Effector CD8-positive, alpha-beta T cell (primary cell): ENCODE measurements around the gene DNTT.

Experiments used
- DNase-seq: peaks from one replicate; lab custom pipeline; 2025; lab: John Stamatoyannopoulos, UW

The DNTT gene

DNA sequence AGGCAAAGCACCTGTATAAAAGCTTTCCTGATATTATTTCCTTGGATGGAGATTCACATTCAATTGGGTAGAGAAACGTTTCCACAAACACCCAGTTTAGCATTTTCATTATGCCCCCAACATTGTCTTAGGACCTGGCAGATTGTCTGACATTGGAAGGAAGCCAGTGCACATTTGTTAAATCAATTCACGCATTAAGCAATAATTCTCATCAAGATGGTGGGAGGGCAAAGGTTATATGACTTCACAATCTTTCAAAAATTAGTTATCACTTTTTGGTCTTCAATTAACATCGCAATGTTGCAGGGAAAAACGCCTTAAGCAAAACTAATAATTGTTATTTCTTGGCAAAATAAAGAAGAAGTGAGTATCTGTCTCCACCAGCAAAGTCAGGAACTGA, 38.2 kb downstream of the DNTT start:
- no peak for DNase-seq

DNA sequence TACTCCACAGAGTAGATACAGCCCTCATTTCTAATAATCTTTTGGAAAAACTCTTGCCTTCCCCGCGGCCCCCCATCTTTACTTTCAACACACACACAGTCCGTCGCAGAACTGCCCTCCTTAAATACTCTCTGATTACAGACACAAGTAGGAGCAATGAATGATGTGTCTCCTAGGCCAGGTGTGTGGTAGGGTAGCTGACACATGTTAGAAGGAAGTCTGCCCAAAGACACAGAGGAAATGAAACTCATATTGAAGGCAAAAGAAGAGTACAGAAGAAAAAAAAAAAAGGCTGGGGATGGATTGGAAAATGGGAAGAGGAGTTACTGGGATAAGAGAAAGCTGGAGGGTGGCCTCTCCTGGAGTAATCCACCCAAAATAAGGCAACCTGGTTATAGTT, 39.9 kb downstream of the DNTT start:
- DNase-seq, result no peak

DNA sequence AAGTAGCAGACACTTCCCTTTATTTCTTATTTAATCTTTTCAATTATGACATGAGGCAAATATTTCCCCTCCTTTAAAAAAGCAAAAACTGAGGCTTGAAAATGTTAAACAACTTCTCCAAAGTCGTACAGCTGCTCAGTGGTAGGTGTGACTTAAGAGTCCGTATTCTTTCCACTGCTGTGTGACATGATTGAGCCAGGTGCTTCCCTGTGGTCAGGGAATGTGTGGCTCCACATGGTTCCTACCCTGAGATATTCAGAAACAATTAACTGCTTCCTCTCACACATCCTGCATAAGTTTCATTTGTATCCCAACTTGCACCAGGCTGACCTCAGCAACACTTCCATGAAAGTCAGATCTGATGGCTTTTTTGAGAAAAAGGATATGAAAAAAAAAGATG, 41.0 kb downstream of the DNTT start:
- DNase-seq, result no peak

DNA sequence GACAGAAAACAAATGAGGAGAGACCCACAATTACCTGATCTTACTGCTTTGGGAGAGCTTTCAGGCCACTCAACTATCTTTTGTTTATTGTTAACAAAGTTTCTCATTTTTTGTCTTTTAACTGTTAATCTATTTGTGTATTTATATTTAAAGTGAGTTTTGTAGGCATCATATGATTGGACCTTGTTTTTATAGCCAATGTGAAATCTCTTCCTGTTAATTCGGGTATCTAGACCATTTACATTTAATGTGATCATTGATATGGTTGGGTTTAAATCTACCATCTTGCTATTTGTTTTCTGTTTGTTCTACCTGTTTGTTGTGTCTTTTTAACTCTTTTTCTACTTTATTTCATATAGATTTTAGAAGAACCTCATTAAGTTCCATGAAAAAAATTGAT, 42.1 kb downstream of the DNTT start:
- DNase-seq, result no peak

DNA sequence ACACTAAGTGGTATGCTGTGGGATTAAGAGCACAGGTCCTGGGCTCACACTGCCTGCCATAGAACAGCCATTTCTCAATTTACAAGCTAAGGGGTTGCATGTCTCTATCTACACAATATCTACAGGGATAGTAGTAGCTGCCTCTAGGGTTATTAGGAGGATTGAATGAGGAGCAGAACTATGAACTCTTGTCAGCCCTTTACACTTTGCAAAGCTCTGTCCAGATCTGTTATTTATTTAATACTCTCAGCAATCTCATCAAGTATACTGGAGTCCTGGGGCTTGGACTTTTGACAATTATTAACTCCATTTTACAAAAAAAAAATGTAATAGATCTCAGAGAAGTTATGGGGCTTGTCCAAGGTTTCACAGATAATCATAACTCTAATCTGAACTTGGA, 47.8 kb downstream of the DNTT start:
- no peak for DNase-seq

DNA sequence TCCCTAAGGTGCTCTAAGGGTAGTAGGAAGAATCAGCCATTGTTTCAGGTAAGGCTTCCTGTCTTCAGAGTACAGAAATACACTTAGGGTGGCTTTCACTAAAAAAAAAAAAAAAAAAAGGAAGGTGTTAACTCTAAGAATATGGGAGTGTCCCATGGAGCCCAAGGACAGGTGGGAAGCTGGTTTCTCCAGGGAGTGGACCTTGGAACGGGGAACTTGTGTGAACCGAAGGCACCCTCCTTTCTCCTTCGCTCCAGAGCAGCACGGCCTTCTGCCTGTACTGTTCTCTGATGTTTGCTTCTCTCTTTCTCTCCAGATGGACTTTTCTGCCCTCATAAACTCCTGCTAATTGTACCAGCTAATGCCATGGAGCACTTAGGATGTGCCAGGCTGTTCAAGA, 48.3 kb downstream of the DNTT start:
- DNase-seq, result no peak

DNA sequence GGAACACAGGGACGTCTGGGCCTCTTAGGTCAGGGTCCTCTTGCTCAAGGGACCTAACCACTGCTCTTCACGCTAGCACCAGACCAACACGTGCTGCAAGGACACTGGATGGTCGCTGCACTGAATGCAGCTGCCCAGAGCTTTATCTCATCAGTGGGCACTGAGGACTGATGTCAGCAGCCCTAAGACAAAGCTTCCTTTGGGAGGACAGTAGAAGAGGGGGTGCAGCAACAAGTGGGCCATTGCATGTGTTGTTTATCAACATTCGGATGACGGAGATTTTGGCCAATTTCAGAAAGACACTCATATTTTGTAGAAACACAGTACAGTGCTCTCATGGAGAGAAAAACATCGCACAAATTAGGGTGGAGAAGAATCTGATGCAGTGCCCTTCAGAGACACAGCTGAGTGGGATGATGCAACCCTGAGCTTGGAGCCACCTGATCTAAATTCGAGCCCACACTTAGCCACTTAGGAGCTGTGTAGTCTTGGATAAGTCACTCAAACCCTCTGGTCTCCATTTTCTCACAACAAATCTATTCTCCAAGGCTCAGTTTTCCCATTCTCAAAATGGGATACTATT, 52.9 kb downstream of the DNTT start:
- no peak for DNase-seq

DNA sequence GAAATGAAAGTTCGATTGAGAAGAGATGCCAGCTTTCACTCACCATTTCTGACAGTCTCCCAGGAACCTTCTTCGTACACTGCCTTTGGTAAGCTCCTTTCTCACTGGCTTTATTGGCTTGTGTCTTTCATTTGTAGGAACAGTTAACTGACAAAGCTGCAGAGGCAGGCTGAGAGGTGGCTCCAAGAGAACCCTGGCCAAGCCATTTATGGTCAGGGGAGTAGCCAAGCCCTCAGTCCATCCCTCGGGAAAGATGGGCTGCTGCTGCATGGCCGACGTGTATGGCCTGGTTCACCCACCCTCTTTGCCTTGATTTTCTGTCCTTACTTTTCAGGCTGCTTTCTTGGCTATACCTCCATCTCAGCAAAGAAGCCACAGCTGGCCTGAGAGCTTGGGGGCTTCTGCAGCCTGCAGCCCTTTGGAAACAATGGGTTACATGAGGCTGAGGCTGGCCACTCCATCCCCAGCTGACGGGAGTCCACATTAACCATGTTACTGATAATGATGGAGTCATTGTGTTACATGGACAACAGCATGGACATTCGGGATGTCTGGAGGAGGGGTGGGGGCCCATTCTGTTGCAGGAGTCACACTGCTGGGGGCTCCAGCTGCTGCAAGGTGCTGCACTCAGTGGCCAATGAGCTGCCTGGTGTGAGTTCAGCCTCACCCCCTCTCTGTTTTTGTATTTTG, 54.8 kb downstream of the DNTT start, which contains the start of gene OPALIN:
Gene OPALIN, minus strand, starts transcription at position 152 of the 690 bp plus-strand sequence. Its CDS starts 106 bp downstream, at position 46.
- no peak for DNase-seq

DNA sequence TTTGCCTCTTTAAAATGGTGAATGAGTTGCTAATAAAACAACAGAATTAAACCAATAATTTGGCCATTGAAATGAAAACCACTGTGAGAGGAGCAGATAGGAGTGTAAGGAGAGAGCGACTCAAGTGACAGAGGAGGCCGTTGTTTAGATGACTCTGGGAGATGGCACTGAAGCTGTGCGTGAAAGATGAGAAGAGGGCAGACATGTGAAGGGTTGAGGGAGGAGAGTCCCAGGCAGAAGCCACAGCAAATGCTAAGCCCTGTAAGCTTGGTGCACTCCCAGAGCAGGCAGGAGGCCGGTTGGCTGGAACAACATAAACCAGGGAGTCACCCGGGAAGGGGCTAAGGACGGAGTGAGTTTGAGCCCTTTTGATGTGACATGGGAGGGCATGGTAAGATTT, 55.4 kb downstream of the DNTT start:
- DNase-seq, result no peak

DNA sequence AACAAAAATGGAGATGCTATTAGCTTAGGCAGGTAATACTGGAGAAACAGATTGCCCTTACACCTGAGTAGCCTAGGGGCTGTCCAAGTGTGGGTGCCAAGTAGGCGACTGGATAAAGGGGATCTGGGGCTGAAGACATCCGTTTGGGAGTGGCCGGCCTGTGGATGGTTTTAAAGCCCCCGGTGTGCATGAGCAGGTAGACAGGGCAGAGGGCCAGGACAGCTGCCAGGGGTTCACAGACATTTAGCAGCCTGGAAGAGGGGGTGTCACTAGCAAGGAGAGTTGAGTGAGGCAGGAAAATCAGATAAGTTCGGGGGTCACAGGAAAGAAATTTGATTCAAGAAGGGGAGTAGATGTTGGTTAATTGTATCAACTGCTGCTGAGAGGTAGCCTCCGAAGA, 56.1 kb downstream of the DNTT start:
- DNase-seq, result no peak

DNA sequence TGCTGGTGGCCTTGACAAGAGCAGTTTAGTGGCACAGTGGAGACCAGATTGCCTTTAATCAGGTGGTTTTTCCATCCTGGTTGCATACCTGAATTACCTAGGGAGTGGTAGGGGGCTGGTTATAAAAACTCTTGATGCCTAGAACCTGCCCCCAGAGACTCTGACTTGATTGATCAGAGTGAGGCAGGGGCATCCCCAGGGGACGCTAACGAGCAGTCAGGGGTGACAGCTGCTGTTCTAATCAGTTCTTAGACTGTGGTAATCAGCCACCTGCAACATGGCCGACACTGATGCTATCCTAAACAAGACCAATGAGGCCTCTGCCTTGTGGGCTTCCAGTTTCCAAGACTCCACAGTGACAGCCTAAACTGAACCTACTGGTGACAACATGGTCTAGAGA, 56.5 kb downstream of the DNTT start:
- no peak for DNase-seq

DNA sequence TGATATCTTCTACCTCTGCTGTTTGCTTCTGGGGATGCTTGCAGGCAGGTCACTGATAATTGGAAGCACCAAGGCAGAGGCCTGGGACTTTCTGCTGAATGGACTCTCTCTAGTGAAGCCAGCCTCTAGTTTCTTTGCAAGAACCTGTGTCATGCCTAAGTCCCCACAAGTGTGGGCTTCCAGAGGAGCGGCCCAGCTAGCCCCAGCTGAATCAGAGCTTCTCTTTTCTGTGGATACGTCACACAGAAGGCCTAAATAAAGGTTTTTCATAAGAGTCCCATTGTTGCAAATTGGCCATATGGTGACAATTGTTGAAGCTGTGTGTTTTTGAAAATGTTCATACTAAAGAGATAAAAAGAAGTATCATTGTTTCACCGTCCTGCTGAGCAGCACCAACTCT, 61.3 kb downstream of the DNTT start:
- no peak for DNase-seq

DNA sequence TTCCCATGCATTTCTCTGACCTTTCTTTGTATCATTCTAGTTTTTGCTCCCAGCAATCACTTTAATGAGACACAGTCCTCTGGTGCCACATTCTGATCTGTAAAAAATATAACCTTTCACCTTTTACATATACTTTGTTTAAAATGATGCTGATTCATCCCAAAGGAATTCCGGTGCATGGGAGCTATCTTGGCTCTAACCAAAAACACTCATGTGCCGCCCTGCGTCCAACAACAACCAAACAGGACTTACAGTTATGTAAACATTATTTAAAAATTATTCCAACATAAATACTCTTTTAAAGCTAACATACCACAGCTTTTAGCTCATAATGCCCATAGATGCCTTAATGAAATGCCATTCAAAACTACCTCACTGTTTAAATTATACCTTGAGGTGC, 62.3 kb downstream of the DNTT start:
- no peak for DNase-seq

DNA sequence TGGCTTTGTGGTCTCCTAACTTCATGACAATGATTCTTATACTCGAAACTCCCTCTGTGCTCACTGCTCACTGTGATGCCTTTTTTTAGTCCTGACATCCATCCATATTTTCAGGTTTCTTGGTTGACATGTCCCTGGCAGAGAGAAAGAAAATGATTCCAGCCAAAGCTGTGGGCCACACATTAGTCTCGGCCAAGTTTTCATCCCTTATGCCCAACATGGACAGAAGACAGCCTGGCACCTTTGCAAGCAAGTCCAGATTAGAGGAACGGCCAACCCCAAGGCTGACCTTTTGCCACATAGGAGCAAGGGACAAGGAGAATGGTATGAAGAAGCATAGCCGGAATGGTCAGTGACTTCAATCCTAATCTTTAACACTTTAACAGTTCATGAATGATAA, 63.2 kb downstream of the DNTT start:
- no peak for DNase-seq

DNA sequence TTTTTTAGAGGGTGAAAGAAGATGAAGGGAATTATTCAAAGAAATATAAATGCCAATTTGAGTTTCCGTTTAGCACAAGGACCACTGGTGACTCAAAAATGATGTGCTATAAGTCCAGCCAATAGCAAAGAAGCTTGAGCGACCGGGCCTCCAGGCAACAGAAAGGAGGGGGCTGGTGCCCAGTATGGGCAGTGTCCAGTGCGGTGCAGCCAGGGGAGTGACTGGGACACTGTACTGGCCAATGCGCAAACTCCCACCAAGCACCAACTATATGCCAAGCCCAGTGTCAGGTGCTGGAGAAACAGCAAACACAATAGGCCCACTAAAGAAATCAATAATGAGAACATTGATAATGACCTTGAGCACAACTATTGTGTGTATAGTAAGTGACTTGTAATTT, 64.7 kb downstream of the DNTT start:
- no peak for DNase-seq

DNA sequence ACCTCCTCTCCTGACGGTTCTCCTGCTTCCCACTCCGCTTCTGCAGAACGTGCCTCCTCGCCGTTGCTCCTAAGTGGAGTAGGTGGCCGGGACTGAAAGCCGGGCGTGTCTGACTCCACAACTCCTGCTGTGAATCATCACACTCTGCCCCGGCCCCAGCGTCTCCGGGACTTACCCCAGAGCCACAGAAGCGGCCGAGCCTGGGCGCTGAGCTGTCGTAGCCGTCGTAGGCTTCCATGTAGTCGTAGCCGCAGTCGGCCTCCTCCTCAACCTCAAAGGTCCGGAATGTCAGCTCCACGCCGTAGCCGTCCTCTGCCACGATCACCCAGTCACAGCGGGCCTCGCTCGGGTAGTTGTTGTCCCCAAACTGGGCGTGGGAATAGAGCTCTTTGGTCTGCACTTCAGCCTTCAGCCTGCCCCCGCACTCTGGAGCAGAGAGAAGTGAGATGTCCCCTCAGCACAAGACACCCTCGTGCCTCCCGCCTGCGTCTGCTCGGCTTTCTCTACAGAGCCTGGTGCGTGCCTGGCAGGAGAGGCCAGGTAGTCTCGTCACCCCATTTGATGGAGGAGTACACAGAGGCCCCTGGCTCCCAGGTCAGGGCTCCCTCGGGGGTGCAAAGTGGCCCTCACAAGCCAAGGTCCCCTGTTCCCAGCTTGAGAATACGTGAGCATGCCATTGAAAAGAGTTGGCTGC, 65.8 kb downstream of the DNTT start:
- no peak for DNase-seq

DNA sequence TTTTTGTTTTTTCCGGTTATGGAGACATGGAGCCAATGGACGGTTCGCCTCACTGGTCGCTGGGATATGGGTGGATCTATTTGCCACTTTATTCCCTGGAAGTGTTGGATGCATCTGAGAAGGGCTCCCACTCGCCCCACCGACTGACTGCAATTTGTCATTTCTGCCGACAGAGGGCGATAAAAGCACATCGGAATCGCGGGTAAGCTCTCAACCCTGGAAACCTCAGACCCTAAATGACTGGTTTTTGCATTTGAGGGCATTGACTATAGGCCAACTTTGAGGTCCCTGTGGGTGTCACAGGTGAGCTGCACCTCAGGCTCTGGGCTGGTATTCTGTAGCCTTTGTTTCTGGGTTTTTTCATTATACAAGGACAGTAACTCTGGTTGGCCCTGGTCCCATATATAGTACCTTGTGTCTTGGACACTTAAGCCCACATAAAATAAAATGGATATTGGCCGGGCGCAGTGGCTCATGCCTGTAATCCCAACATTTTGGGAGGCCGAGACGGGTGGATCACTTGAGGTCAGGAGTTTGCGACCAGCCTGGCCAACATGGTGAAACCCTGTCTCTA, 66.4 kb downstream of the DNTT start:
- peak; percentile 31 for DNase-seq

DNA sequence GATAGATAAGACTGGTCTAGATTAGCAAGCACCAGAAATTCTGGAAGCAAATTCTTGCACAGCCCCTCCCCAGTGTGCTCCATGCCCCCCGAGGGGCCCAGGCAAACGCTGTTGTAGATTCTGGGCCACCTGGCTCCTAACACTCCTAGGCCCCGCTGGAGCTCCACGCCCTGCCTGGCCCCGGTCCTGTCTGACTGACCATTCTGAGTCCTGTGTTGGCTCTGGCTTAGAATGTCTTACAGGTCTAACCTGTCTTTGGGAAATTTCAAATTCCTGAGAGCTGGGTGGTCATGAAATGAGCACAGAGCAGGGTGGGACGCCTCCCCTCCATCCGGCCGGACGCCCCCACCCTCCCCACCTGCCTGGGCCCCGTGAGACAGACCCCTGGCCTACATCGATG, 67.1 kb downstream of the DNTT start:
- no peak for DNase-seq

DNA sequence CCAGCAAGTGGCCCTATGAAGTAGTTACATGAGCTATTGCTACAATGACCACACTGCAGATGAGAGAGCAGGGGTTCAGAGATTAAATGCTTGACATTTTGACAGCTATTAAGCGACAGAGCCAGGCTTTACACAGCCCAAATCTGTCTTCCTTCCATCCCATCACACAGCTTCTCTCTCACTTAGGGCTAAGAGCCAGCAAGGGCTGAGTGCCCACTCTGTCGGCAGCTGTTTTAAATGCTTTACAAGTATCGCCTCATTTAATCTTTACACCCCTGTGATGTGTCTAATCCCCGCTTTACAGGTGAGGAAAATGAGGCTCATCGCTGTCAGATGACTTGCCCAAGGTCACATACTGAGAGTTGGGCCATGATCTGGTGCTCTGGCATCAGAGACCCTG, 69.8 kb downstream of the DNTT start:
- no peak for DNase-seq

DNA sequence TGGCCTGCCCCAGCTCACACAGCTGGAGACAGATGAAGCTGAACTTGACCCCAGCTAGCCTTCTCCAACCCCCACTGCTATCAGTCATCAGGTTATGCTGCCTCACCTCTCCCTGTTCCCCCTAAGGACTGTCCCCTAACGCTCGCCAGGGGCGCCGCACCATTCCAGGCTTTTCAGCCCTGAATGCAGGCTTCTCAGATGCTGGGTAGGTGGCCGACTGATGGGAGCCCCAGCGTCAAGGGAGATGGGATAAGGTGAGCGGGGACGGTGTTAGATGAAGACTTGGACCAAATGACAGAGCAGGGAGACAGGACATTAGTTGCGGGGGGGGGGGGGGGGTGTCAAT, 70.4 kb downstream of the DNTT start:
- no peak for DNase-seq

DNA sequence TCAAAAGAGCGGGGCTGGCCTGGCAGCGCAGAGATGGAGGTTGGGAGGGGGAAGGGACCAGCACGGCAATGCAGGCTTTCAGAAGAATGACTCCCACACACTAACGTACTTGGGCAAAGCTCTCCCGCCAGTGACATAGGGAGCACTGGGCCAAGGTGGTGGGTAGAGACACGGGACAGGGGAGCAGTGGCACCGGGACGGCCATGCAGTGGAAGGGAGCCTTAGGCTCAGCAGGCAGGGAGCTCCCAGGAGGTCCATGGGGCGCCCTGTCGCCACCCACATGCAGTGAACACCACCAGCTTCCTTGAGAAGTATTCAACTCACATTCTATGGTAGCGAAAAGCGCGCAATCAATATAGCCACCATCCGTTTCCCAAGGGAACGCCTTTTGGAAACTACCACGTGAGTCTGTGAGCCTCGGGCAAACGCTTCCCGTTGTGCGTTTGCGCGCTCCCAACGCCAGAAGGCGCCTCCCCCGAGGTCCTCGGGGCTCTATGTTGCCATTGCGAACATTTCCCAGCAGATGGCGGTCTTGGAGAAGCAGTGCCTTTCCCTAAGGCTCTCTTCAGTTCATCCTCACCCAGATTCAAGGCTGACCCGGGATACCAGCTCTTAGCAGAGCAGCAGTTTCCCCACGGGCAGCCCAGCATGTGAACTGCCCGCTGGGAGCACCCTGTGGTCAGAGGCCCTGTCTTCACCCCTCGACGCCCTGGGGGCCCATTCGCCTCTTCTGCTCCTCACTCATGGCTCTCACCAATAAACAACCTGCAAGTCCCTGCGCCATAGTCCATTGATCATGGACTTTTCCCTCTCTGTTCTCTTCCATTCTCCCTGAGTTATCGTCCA, 71.0 kb downstream of the DNTT start:
- peak; percentile 55 for DNase-seq

DNA sequence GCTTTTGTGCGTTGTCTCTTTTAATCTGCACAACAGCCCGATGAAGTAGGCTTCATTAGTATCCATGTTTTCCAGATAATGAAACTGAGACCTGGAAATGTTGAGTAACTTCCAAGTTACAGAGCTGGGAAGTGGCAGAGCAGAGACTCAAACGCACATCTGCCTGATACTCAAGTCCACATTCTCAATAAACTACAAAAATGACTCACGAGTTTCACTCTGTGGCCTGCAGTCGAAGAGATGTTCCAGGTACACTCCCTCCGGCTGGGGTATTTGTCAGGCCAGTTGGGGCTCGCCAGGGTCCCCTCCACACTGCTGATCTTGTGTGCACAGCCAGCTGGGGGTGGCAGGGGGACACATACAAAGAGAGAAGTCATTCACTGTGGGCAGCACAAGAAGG, 72.2 kb downstream of the DNTT start:
- no peak for DNase-seq
